IMR-90 (cell line): ENCODE results near the gene CLNK.

Experiments
- CEBPB ChIP-seq: IDR thresholded peaks from 2 replicates; pipeline ENCODE4 v1.6.1; 2012; ENCODE audit warnings: low read depth, low read length, improper control_type of control experiment
- CHD1 ChIP-seq: IDR thresholded peaks from 2 replicates; pipeline ENCODE4 v1.6.1; 2012; ENCODE audit warnings: low read depth, low read length, improper control_type of control experiment
- CTCF ChIP-seq: conservative IDR thresholded peaks from 2 replicates; pipeline ENCODE4 v1.5.1; 2012; ENCODE audit warnings: mild to moderate bottlenecking, low read depth, low read length, improper control_type of control experiment
- MXI1 ChIP-seq: IDR thresholded peaks from 2 replicates; pipeline ENCODE4 v1.6.1; 2012; ENCODE audit warnings: low read depth, mild to moderate bottlenecking, low read length, moderate library complexity, borderline replicate concordance
- NFE2L2 ChIP-seq: fragments of 150-350 bp; IDR thresholded peaks from 2 replicates; pipeline ENCODE4 v1.6.1; 2016; ENCODE audit warnings: low read depth, mild to moderate bottlenecking, low read length
- POLR2A ChIP-seq: IDR thresholded peaks from 2 replicates; pipeline ENCODE4 v1.6.1; 2012; ENCODE audit warnings: mild to moderate bottlenecking, low read depth, low read length

- TF ChIP-seq MXI1, result no peak
- no peak for TF ChIP-seq POLR2A
- TF ChIP-seq CTCF, result no peak
- no peak for TF ChIP-seq NFE2L2
- TF ChIP-seq CHD1, result no peak
- TF ChIP-seq CEBPB, result no peak
These were observed 108.3 kb downstream of the CLNK start for GRCh38 chr4:10576236-10576635.
